GM13977 (cell line): ENCODE measurements around the gene CACNA1C.

Experiments
- DNase-seq: peaks from one replicate; pipeline ENCODE4 v3.0.0; 2012; ENCODE audit warnings: low spot score
- in situ Hi-C: fragments of 300-500 bp; cut with MboI; formaldehyde crosslinking; loops from one replicate; pipeline ENCODE4 v1.12.0; 2022; ENCODE audit warnings: low sequenced_read_pairs, low pct_unique_long_range_greater_than_20kb, mixed read lengths, inconsistent platforms; ENCODE audit not compliant: unreplicated experiment
- TF ChIP-seq, protein P1 (sequence below): IDR thresholded peaks from 2 replicates; pipeline ENCODE4 v1.5.1; 2012; ENCODE audit warnings: mild to moderate bottlenecking, control low read depth; ENCODE audit not compliant: insufficient read depth; ENCODE audit errors: extremely low read depth, missing control alignments

Gene CACNA1C

DNA sequence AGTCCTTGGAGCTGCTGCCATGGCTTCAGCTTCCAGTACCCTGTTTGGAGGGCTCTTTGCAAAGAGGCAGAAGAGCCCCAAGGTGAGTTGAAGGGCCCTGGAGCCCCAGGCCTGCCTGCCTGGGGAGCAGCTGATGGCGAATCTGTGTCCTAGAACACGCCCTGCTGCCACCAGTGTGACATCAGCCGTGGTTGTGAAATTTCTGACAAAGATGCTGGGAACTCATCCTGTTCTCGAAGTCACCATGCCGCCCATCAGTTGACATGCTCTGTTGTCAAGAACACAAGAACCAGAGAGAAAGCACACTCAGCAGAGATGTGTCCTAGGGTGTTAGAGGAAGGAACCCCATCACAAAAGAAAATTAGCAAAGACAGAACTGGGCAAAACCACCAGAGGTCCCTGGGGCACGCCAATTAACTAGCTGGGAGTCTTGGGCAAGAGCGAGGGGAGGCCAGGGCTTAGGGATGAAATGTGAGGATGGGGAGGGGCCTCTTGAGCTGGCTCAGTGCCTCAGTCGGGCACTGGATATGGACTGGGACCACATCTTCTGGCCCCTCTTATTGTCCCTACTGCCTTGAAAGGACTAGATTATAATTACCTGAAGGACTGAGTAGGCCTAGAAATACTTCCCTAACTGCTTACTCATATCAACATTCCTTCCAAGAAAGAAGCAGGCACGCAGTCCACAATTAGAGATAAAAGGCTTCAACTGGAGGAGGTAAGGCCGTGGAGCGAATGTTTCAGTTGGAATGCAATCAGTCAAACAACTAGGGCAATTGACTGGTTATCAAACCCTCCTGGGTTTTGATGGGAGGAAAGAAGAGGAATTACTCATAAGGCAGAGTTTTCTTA lies 163.1 kb downstream of the CACNA1C start:
- in situ Hi-C loops, result no loop called here
- TF ChIP-seq, protein P1, sequence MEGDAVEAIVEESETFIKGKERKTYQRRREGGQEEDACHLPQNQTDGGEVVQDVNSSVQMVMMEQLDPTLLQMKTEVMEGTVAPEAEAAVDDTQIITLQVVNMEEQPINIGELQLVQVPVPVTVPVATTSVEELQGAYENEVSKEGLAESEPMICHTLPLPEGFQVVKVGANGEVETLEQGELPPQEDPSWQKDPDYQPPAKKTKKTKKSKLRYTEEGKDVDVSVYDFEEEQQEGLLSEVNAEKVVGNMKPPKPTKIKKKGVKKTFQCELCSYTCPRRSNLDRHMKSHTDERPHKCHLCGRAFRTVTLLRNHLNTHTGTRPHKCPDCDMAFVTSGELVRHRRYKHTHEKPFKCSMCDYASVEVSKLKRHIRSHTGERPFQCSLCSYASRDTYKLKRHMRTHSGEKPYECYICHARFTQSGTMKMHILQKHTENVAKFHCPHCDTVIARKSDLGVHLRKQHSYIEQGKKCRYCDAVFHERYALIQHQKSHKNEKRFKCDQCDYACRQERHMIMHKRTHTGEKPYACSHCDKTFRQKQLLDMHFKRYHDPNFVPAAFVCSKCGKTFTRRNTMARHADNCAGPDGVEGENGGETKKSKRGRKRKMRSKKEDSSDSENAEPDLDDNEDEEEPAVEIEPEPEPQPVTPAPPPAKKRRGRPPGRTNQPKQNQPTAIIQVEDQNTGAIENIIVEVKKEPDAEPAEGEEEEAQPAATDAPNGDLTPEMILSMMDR, result no peak

DNA sequence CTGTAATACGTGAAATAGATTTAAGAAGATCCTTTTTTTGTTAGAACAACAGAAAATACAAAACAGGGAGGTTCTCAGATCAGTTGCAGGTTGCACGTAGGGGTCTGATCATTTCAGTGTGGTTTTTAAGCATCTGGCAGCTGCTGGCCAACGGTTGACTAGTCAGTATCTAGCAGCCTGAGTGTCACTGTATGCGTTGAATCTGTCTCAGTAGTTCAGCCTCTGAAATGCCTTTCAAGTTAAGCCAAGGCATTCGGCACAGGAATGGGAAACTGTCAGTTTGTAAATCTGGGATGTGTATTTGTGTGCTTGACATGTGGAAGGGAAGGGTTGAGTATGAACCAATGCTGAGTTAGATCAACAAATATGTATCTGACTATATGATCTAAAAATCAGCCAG lies 165.9 kb downstream of the CACNA1C start:
- TF ChIP-seq, protein P1, result no peak
- DNase-seq, result no peak
- in situ Hi-C loops, result no loop called here

More for the DNA sequence above, 163.1 kb downstream of the CACNA1C start:
- no peak for DNase-seq

DNA sequence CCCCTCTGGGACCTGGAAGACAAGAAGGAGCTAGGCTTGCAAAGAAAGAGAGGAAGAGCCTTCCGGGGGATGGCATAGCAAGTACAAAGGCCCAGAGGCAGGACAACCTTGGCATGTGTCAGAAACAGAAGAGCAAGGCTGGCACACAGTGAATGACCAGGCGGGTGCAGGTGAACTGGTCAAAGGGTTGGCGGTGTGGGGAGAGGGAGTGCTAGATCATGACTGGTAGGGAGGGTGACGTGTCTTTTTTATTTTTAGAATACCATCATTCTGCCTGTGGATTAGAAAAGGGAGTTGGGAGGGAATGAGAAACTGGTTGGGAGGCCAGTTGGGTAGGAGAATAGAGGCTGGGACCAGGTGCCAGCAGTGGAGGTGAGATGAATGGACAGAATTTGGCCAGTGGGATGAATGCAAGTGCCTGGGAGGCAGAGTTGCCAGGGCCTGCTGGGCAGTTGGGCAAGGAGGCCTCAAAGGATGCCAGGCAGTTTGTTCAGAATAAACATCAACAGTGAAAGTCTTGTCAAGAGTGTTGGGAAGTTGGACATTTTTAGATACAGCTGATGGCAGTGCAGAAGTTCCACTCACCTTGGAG lies 168.3 kb downstream of the CACNA1C start:
- in situ Hi-C loops, result no loop called here
- TF ChIP-seq, protein P1, result no peak
- no peak for DNase-seq

DNA sequence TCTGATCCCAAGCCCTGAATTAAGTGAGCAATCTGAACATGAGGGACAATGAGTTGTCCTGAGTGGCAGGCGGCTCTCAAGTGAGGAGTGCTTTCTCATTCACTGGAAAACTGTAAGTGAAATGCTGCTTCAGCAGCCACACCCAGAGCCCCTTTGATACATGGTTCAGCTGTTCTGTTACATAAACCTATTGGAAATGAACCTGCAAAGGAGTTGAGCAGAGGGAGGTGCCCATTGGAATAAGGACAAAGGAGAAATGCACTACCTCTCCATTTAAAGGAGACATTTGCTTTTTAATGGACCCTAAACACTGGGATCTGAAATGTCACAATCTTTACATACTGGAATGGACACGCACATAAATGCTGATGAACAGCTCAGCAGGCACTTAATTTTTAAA lies 169.9 kb downstream of the CACNA1C start:
- TF ChIP-seq, protein P1, result no peak
- in situ Hi-C loops, result no loop called here
- DNase-seq, result no peak

DNA sequence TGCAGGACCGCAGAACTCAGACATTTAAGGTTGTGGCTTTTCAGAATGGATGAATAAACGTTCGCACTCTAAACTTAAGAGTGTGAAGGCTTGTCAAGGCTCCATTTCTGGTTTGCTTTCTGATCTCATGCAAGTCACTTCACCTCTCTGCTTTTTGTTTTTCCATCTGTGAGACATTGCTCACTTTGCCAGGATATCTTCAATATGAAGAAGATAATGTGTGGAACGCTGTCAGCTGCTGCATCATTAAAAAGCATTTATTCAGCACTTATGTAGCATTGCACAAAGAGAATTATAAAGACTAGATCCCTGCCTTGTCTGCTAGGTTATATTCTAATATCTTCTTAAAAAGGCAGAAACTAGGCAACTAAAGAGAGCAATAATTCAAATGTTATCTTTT lies 172.2 kb downstream of the CACNA1C start:
- TF ChIP-seq, protein P1, result no peak
- DNase-seq, result no peak
- in situ Hi-C loops, result no loop called here

DNA sequence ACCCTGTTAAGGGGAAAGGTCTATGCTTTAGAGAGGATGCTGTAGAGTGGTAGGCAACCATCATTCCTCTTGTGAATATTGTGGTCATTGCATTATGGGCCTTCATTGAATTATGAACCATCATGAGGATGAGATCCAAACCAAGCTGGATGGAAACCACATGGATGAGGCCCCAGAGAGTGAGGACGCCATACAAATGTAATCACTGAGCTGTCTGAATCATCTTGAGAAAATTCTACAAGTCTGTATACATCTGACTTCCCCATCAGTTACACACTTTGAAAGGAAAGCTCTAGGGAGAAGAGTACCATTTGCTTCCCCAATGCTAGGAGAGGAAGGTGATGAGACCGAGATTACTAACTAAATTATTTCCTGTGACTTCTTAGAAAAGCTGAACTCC lies 172.9 kb downstream of the CACNA1C start:
- TF ChIP-seq, protein P1, result no peak
- no peak for DNase-seq

More for the DNA sequence above, 172.9 kb downstream of the CACNA1C start:
- in situ Hi-C loops, result no loop called here
